ENCODE results near the gene MCRIP1. TPM values are rescaled to one million over a fixed set of nuclear protein-coding genes. Genes with fewer than 3 reads are reported as not detected.

Gene MCRIP1
- total and polyA plus RNA-seq, 2 of the 13 experiments (the other 11 are each of a cell fraction or from before 2014, with no cell fraction given), result 79.7 to 84.9 TPM

- TF ChIP-seq ZBTB26 (CRISPR knock-in tag; IDR thresholded peaks at IDR 0.05; ENCODE audit: borderline replicate concordance), result no peak
- peak; percentile 20 for TF ChIP-seq TAF15 (IDR thresholded peaks at IDR 0.05; ENCODE audit: low read depth, low read length, poor library complexity, severe bottlenecking)
- TF ChIP-seq ZNF687 (CRISPR knock-in tag; IDR thresholded peaks at IDR 0.05), result peak; percentile 44
- TF ChIP-seq ZNF567 (CRISPR knock-in tag; IDR thresholded peaks at IDR 0.05; ENCODE audit: borderline replicate concordance), result no peak
- TF ChIP-seq TAF1 (CRISPR knock-in tag; IDR thresholded peaks at IDR 0.05), result no peak
- no peak for TF ChIP-seq PCBP2 (optimal IDR thresholded peaks at IDR 0.05; ENCODE audit: low read depth, low read length, poor library complexity, severe bottlenecking)
- no peak for TF ChIP-seq DBP (CRISPR knock-in tag; IDR thresholded peaks at IDR 0.05; ENCODE audit: not compliant biosample characterization)
- TF ChIP-seq ZNF780A (CRISPR knock-in tag; IDR thresholded peaks at IDR 0.05), result no peak
- TF ChIP-seq CBX2 (IDR thresholded peaks at IDR 0.05; ENCODE audit: low read depth, low read length), result no peak
- no peak for TF ChIP-seq CBX2 (CRISPR knock-in tag; IDR thresholded peaks at IDR 0.05; ENCODE audit: low read depth)
- peak; percentile 92; the same call in 1 of the 2 replicates for TF ChIP-seq THRA (CRISPR knock-in tag; IDR thresholded peaks at IDR 0.05; ENCODE audit: borderline replicate concordance)
- peak; percentile 33; the same call in 1 of the 2 replicates for TF ChIP-seq ZFY (CRISPR knock-in tag; IDR thresholded peaks at IDR 0.05)
- TF ChIP-seq DMTF1 (CRISPR knock-in tag; IDR thresholded peaks at IDR 0.05), result no peak
- no peak for TF ChIP-seq MAF1 (CRISPR knock-in tag; IDR thresholded peaks at IDR 0.05; ENCODE audit: borderline replicate concordance)
- no peak for TF ChIP-seq TFDP1 (CRISPR knock-in tag; IDR thresholded peaks at IDR 0.05; ENCODE audit: borderline replicate concordance)
- TF ChIP-seq TOPORS (CRISPR knock-in tag; IDR thresholded peaks at IDR 0.05), result no peak
These were observed 26.5 kb downstream of the MCRIP1 start (continued) for GRCh38 chr17:81806461-81807209.
